ENCODE data around the gene PLEKHB2.
"Not testable (repeated sequence)": the region's sequence is repeated elsewhere in the genome, so short reads cannot be mapped to it uniquely, and the experiment has no call there.

PLEKHB2 gene, protein sequence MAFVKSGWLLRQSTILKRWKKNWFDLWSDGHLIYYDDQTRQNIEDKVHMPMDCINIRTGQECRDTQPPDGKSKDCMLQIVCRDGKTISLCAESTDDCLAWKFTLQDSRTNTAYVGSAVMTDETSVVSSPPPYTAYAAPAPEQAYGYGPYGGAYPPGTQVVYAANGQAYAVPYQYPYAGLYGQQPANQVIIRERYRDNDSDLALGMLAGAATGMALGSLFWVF

GRCh38 chr2:131105156-131105949, at the start of gene PLEKHB2:
TSS of gene PLEKHB2 (plus strand) at chr2:131105336. CDS start at chr2:131120942, 15,606 bp downstream.
- peak; percentile 93 to 97 (median 96) for DNase-seq

DNA sequence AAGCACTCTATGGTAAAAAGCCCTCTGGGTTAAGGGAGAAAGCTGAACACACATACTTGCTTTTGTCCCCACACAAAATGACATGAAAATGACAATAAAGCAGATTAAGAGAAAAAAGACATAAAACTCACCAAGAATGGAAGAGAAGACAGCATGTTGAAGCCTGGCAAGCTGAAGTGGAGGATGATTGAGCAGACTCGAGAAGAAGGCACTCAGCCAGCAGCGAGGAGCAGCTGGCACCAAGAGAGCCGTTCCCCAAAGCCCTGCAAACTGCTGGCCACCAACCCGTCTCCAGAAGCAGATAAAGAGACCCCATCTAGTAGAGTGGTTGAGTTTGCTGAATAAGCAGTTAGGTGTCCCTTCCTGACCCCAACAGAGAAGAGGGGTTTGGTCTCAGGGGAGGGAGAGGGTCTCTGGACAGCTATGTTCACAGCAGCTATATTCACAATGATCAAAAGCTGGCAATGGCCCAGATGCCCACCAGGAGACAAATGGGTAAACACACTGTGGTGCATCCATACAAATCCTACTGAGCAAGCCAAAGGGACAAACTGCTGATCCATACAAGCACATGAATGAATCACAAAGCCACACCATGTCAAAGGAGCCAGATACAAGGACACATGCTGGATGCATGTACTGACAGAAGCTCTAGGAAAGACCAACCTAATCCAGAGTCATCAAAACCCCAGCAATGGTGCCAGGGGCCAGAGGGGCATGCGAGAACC, 48.8 kb upstream of the PLEKHB2 start:
- no peak for DNase-seq

DNA sequence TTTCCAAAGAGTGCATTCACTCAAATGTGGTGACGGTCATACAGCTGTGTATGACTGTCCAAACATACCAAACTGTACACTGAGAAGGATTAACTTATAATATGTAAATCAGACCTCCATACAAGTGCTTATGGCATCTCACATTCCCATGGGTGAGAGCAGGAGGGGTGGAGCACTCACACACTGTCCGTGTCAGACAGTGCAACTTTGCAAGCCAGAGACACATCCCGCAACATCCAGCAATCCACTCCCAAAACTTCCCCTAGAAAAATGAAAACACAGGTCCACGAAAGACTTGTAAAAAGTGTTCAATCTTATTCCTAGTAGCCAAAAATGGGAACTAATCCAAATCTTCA, 48.2 kb upstream of the PLEKHB2 start:
- no peak for DNase-seq

DNA sequence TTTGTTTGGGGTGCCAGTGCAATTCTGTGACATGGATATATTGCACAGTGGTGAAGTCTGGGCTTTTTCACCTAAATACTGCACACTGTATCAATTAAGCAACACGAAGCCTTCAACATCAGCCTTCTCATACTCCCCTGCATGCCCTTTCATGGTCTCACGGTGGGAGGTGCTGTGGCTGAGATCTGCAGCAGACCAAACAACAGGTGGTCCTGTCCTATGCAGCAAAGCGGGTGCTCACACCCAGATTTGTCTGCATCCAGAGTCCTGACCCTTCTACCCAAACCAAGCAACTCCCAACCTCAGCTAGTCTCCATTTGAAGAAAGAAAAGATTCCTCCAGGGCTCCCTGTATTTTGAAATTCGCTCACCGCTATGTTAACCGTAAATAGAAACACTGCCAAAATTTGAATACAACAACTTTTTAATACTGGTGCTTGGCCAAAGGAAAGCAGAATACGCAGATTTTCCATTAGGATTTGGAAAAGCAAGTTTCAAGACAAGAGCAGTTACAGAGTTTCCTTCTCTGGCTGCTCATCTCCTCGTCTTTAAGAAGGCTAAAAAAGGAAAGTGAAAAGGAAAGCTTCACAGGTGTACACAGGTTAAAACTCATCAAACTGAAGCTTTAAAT, 46.8 kb upstream of the PLEKHB2 start:
- DNase-seq, result no peak

DNA sequence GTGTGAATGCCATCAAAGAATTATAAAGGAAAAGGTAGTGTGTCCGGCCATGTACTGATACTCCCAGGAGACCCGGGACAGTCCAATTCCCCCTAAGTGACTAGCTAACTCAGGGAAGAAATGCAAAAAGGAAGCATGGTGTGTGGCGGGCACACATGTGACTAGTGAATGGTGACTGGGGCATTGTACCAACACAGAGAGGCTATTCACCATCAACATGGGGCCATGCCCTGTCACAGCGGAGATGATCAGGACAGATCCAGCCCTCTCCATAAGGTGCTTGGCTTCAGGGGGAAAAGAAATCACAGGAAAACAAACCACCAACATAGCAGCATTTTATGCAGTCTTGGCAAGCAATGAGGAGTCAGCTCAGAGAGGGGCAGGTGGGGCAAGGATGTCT, 46.2 kb upstream of the PLEKHB2 start:
- DNase-seq, result no peak

DNA sequence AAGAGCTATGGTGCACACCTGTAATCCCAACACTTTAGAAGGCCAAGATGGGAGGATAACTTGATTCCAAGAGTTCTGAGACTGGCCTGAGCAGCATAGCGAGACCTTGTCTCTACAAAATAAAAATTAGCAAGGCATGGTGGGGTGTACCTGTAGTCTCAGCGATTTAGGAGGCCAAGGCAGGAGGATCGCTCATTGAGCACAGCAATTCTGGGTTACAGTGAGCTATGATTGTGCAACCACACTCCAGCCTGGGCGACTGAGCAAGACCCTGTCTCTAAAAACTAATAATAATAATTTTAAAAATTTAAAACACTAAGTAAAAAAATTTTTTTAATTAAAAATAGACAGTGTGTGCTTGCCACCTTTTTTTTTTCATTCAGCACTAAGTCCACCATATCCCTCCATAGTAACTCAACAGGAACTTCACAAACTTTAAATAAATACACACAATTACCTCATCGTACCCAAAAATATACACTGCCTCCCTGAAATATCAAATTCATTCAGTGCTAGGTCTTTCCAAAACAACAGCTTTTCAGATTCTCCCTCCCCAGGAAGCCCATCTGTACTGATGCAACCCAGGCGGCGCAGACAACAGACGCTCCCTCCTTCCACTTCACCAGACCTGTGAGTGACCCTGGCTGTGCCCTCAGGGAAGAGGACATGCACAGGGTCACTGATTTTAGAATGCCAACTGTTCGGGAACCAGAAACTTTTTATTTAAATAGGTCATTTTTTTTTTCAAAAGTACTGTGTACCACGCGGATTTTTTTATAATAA, 41.4 kb upstream of the PLEKHB2 start:
- no peak for DNase-seq

DNA sequence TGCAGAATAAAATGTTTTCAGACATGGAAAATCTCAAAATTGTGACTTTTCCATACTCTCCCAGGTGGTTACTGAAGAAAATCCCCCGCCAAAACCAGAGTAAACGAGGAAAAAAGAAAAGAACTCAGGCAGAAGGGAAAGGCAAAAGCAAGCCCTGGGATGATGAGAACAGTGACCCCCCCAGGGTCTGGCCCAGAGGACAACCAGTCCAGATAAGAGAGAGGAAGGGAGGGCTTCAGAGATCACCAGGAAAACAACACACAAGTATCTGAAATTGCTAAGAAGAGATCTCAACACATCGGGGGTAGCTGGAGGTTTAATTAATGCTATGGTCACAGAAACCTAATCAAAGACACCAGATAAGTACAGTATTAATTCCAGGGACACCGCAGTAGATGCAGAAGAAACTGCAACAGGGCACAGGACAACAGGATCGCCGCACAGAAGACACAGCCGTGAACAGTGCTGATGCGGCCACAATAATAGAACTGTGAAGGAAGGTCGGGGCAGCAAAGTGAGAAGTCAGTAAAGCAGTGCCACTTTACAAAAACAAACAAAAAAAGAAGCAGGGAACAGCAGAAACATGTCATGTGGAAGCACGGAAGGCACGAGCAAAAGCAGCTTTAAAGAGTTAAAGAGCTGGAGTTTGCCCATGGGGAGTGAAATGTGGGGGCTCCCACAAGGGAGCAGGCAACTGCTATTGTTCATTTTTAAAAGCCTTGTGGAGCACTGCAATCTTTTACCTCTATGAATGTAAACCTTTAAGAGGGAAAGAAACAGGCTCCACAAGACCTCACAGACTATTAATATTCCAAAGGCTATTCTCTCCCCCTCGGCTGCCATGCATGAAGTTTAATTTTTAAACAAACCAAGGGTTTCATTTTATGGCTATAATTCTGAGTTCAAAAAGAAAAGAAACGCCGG, 40.3 kb upstream of the PLEKHB2 start:
- DNase-seq, result no peak

DNA sequence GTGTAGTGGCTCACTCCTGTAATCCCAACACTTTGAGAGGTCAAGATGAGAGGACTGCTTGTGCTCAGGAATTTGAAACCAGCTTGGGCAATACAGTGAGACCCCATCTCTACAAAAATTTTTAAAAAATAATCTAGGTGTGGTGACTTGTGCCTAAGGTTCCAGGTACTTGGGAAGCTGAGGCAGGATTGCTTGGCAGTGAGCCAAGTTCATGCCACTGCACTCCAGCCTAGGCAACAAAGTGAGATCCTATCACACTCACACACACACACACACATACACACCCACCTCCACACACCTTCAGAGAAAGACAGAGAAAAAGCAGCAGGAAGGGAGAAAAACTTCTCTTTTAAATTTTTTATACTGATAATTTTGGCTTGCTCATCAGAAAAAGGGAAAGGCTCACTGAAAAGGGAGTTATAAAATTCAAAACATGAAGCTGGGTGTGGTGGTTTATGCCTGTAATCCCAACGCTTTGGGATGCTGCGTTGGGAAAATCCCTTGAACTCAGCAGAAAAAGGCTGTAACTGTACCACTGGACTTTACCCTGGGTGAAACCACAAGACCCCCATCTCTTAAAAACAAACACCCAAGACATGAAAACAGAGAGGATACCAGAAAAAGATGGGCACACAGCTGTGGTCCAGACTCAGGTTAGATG, 37.5 kb upstream of the PLEKHB2 start:
- DNase-seq, result no peak

GRCh38 chr2:131068172-131068571, 37.0 kb upstream of the PLEKHB2 start:
- DNase-seq, result not testable (repeated sequence)

DNA sequence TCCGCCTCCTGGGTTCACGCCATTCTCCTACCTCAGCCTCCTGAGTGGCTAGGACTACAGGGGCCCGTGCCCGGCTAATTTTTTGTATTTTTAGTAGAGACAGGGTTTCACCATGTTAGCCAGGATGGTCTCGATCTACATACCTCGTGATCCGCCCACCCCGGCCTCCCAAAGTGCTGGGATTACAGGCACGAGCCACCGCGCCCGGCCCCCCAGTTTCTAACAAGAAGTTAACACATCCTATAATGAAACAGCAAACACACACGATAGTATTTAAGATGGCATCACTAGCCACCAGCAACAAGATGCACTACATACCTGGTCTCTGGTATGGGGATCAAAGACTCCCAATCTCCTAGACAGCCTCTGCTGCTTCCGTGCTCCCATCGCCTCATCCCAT, 29.6 kb upstream of the PLEKHB2 start:
- not testable (repeated sequence) for DNase-seq

DNA sequence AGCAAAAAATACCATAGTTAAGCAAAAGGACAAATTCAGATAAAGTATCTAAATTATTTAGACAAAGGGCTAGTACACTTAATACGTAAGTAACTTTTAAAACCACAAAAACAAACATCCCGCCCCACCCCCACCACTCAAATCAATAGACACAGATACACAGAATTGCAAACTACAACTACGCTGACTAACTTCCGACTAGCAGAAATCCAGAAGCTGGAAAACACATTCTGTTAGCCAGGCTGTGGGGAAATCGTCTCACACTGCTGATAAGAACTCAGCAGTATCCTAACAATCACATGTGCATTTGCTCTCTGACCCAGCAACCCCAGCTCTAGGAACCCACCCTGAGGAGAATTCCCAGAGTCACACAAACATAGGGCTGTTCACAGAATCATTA, 28.4 kb upstream of the PLEKHB2 start:
- no peak for DNase-seq

DNA sequence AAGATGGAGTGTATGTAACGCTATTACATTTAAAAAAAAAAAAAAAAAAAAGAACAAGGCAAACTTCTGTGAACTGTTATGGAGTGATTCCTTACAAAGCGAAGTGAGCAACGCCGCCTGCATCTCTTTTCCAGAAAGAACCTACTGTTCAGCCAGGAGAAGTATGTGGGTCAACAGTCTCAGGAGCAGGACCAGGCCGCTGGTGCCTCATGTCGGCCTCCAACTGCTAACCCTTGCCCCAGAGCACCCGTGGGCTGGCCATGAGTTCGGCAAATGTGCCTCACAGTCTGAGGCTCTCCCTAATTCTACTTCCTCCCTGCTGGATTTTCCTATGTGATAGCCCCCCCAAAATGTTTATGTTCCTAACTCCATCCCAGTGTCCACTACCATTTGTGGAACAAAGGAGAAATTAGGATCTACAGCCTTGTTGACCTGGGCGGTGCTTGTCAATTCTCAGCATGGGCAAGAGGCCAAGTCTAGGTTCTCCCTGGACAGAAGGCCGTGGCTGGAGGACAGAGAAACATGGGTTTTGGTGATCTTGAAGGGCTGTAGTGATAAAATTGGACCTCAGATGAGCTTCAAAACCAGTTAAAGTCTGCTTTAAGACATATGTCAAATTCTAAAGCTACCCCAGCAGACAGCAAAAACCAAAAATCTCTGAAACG, 27.8 kb upstream of the PLEKHB2 start:
- no peak for DNase-seq

DNA sequence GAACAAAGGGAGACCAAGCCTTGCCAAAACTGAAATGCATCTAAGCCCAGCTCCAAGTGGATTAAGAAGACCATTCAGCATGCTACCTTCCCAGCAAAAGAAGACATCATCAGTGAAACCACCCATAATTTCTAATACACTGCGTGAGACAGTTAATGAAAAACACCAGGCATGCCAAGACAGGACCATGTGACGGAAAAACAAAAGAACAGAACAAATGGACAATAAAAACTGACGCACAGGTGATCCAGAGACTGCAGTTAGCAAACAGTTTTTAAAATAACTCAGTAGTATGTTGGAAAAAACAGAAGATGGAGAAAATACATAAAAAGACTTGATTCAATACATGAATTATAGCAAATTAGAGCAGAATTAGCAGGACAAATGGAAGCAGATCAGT, 27.2 kb upstream of the PLEKHB2 start:
- no peak for DNase-seq

DNA sequence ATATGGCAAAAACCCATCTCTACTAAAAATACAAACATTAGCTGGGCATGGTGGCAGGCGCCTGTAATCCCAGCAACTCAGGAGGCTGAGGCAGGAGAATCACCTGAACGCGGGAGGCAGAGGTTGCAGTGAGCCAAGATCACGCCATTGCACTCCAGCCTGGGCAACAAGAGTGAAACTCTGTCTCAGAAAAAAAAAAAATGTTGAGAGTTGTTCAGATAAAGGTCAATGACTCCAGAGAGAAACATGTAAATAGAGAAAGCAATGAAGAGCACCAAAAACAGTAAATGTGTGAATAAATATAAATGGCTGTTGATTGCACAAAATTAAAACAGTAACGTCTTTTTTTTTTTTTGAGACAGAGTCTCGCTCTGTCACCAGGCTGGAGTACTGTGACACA, 25.2 kb upstream of the PLEKHB2 start:
- DNase-seq, result not testable (repeated sequence)

GRCh38 chr2:131081190-131081589, 23.9 kb upstream of the PLEKHB2 start:
- no peak for DNase-seq

DNA sequence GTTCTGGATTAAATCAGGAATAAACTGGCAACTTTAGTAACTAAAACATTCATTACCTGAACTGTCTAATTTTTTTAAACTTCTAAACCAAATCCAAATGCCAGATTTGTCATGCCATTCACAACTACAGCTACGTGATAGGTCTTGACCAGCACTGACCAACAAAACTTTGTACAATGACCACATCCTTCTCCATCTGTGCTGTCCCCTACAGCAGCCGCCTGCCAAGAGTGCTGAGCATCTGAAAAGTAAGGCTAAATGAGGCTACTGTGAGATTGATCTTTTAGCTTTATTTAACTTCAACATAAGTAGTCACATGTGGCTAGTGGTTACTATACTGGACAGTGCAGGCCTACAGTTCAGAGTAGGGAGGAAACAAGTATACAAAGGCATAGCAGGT, 19.5 kb upstream of the PLEKHB2 start:
- DNase-seq, result no peak

GRCh38 chr2:131092458-131093005, 12.6 kb upstream of the PLEKHB2 start:
- no peak for DNase-seq

DNA sequence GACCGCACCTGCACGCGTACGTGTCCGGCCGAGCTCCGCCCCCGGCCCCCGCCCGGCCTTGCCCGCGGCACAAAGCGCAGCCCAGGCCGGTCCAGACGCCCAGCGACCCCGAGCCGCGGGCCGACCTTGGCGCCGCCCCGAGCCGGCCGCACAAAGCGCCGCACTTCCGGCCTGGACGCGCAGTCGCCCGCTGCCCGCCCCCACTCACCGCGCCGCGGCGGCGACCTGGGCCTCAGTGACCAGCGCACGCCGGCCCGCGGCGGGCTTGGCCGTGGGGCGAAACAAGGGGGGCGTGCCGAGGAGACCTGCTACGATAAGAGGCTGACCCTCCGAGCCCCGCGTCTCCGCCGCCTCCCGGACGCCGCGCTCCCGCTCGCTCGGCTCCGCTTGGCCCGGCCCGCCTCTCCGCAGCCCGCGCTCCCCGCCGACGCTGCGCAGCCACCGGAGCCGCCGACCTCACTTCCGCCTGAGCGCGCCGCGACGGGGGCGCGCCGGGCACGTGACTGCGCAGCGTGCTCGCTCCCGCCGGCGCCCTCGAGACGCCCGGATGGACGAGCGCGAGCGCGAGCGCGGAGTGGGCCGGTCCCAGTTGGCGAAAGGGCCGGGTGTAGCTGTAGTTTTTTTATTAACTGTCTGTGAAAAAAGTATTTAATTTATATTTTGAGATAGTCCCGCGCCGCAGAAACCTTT, 12.0 kb upstream of the PLEKHB2 start, which contains the start of gene FAM168B:
Gene FAM168B, minus strand, starts transcription at position 455 of the 690 bp plus-strand sequence. CDS start 10,814 bp downstream, outside the sequence.
- peak; percentile 94 to 98 (median 97) for DNase-seq

Measured in suppressor macrophage treated with lipopolysaccharide for 1 hour (primary cell).